GM23248 (cell line): Measurements from ENCODE around the gene DGAT2. TPM values are rescaled to one million over a fixed set of nuclear protein-coding genes. Genes with fewer than 3 reads are reported as not detected.

Experiments used
- DNase-seq: peaks from one replicate; pipeline ENCODE4 v3.0.0-alpha.2; 2015
- H2AFZ ChIP-seq: fragments of 200-600 bp; sonication (generic); 2 replicates; pipeline ENCODE4 v1.6.1; 2016; ENCODE audit warnings: antibody characterized with exemption
- H3F3A ChIP-seq: fragments of 200-600 bp; sonication (generic); 2 replicates; pipeline ENCODE4 v1.6.1; 2016; ENCODE audit warnings: mild to moderate bottlenecking, antibody characterized with exemption, mixed run types; ENCODE audit not compliant: insufficient read depth
- H3K27ac ChIP-seq: fragments of 200-600 bp; sonication (generic); 2 replicates; pipeline ENCODE4 v1.5.1; 2016; ENCODE audit warnings: mild to moderate bottlenecking
- H3K27me3 ChIP-seq: fragments of 200-600 bp; sonication (generic); replicated peaks from 2 replicates; pipeline ENCODE4 v1.6.1; 2016; ENCODE audit warnings: mild to moderate bottlenecking; ENCODE audit not compliant: insufficient read depth
- H3K36me3 ChIP-seq: fragments of 200-600 bp; sonication (generic); 2 replicates; pipeline ENCODE4 v1.6.1; 2016; ENCODE audit warnings: low read depth, mild to moderate bottlenecking
- H3K4me1 ChIP-seq: fragments of 200-600 bp; sonication (generic); 2 replicates; pipeline ENCODE4 v1.6.1; 2016; ENCODE audit warnings: mild to moderate bottlenecking; ENCODE audit not compliant: insufficient read depth
- H3K4me2 ChIP-seq: fragments of 200-600 bp; sonication (generic); one replicate; pipeline ENCODE4 v1.6.1; 2016; ENCODE audit warnings: mild to moderate bottlenecking; ENCODE audit not compliant: unreplicated experiment
- H3K4me3 ChIP-seq: fragments of 200-600 bp; sonication (generic); 2 replicates; pipeline ENCODE4 v1.5.1; 2016; ENCODE audit warnings: mild to moderate bottlenecking
- H3K79me2 ChIP-seq: fragments of 200-600 bp; sonication (generic); 2 replicates; pipeline ENCODE4 v1.6.1; 2016; ENCODE audit warnings: mild to moderate bottlenecking; ENCODE audit not compliant: insufficient read depth
- H3K9ac ChIP-seq: fragments of 200-600 bp; sonication (generic); 2 replicates; pipeline ENCODE4 v1.6.1; 2016; ENCODE audit warnings: mild to moderate bottlenecking
- H3K9me2 ChIP-seq: fragments of 200-600 bp; sonication (generic); 2 replicates; pipeline ENCODE4 v1.6.1; 2016; ENCODE audit warnings: mixed run types, mild to moderate bottlenecking, moderate library complexity; ENCODE audit not compliant: insufficient read depth
- H3K9me3 ChIP-seq: fragments of 200-600 bp; sonication (generic); one replicate; pipeline ENCODE4 v1.6.1; 2017; ENCODE audit warnings: low read depth
- H4K20me1 ChIP-seq: fragments of 200-600 bp; sonication (generic); 2 replicates; pipeline ENCODE4 v1.6.0; 2016; ENCODE audit not compliant: insufficient read depth
- EZH2 ChIP-seq: fragments of 200-600 bp; sonication (generic); IDR thresholded peaks from 2 replicates; pipeline ENCODE4 v1.6.1; 2018; ENCODE audit warnings: antibody characterized with exemption, mild to moderate bottlenecking; ENCODE audit not compliant: insufficient read depth, poor library complexity, severe bottlenecking
- EZH2phosphoT487 ChIP-seq: fragments of 200-600 bp; sonication (generic); IDR thresholded peaks from 2 replicates; pipeline ENCODE4 v1.6.1; 2018; ENCODE audit warnings: antibody characterized with exemption, moderate library complexity, mild to moderate bottlenecking, low read depth; ENCODE audit not compliant: insufficient read depth
- WGBS, 2 experiments: methylation state at CpG; one replicate each; pipeline ENCODE4 v1.1.6; 2015 to 2017; ENCODE audit warnings: low lambda C conversion rate in 2 of 2, low coverage in 1 of 2; ENCODE audit errors: missing lambda C conversion rate in 2 of 2; 5-methylcytosine and 5-hydroxymethylcytosine counted together
- in situ Hi-C: fragments of 300-500 bp; cut with MboI; formaldehyde crosslinking; loops from 2 replicates; pipeline ENCODE4 v1.15.0; 2020
- polyA plus RNA-seq: library from polyadenylated mRNA; unstranded; fragments of >200 nt; fragmentation: Nextera tagmentation; extraction: Ambion mirVana; gene quantifications from 2 replicates; pipeline ENCODE4 v1.2.1, GENCODE V29; 2016
- total RNA-seq: library from RNA; depleted of rRNA; stranded (reverse); fragments of >200 nt; shearing (Covaris generic); gene quantifications from 2 replicates; pipeline ENCODE4 v1.2.3, GENCODE V29; 2014

Gene DGAT2
- total and polyA plus RNA-seq, 2 experiments from 2014 or later: 7.5 to 7.6 TPM

GRCh38 chr11:75722669-75723042 lies 45.9 kb upstream of the DGAT2 start:
- H3F3A ChIP-seq: no peaks in the 10 kb centered on the region
- H3K79me2 ChIP-seq: no peaks in the 10 kb centered on the region
- DNase-seq: no peak
- no peak overlapping the region for H3K4me2 ChIP-seq
- H3K36me3 ChIP-seq: no peaks in the 10 kb centered on the region
- no peaks in the 10 kb centered on the region for H4K20me1 ChIP-seq
- TF ChIP-seq EZH2phosphoT487: no peak
- TF ChIP-seq EZH2: no peak
- H3K9ac ChIP-seq: no peak overlapping the region
- H3K4me3 ChIP-seq: no peak overlapping the region
- WGBS, 2 experiments: 56 to 63% methylated on average over 9 of the region's 9 CpGs
- no peaks in the 10 kb centered on the region for H3K9me2 ChIP-seq
- H2AFZ ChIP-seq: no peak overlapping the region
- no peaks in the 10 kb centered on the region for H3K4me1 ChIP-seq
- H3K27me3 ChIP-seq: no peaks in the 10 kb centered on the region
- no peaks in the 10 kb centered on the region for H3K9me3 ChIP-seq
- H3K27ac ChIP-seq: no peak overlapping the region
- in situ Hi-C loops: no loop called here

DNA sequence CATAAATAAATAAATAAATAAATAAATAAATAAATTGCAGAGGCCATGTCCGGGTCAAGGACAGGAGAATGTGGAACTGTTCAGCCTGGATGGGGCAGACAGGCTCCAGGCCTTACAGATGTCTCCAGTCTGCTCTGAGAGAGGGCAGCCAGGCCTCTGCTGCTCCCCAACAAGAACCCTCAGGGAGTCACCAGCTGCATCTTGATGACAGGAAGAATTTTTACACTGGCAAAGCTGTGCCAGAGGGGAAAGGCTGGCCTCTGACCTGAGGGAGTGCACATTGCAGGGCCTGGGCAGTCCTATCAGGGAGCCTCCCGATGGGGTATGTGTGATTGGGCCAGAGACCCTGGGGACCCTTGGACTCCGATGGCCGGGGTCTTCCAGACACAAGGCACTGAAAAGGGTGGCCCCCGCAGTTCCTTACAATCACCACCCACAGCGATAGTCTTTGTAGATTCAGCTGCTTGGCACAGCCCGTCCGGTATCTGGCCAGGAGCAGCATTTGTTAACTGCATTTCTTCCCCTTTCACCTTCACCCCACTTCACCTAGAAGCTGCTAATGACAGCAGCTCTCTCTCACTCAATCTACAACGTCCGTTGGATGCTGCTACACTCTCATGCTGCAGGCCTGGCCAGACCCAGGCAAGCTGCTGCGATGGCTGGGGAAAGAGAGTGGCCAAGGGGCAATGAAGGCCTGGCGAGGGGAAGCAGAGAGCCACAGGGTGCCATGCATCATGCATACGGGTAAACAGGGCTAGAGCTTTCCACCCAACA lies 42.8 kb upstream of the DGAT2 start:
- Histone ChIP-seq H4K20me1 (no peaks in the 10 kb centered on the region), H2AFZ (no peak overlapping the region), H3K36me3 (no peaks in the 10 kb centered on the region), H3K27me3 (no peaks in the 10 kb centered on the region), H3K27ac (no peak overlapping the region), H3K9ac (no peak overlapping the region), H3F3A (no peaks in the 10 kb centered on the region), H3K4me2 (no peak overlapping the region), H3K4me3 (no peak overlapping the region), H3K9me3 (no peaks in the 10 kb centered on the region), H3K79me2 (no peaks in the 10 kb centered on the region), H3K4me1 (no peaks in the 10 kb centered on the region), H3K9me2 (no peaks in the 10 kb centered on the region)
- no peak for DNase-seq
- 88 to 93% methylated on average over 13 of the region's 13 CpGs for WGBS, 2 experiments
- no peak for TF ChIP-seq EZH2phosphoT487
- no peak for TF ChIP-seq EZH2
- in situ Hi-C loops: no loop called here

DNA sequence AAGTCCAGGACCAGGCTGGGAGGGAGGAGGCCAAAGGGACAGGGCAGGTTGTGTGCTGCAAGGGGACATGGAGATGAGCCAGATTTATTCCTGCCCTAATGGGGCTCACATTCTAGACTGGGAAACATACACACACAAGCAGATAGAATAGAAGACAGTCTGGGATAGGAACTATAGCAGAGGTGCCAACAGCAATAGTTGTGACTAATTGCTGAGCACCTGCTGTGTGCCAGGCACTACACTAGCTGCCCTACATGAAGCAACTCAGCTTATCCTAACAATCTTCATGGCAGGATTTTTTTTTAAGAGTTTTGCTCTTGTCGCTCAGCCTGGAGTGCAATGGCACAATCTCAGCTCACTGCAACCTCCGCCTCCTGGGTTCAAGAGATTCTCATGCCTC lies 39.6 kb upstream of the DGAT2 start:
- no peak overlapping the region for H3K4me3 ChIP-seq
- H2AFZ ChIP-seq: no peak overlapping the region
- in situ Hi-C loops: no loop called here
- no peak overlapping the region for H3K27ac ChIP-seq
- 83 to 86% methylated on average over 2 of the region's 2 CpGs for WGBS, 2 experiments
- no peak overlapping the region for H3K9ac ChIP-seq
- TF ChIP-seq EZH2 (no peak), EZH2phosphoT487 (no peak)
- no peaks in the 10 kb centered on the region for H4K20me1 ChIP-seq
- H3K36me3 ChIP-seq: no peaks in the 10 kb centered on the region
- H3K4me2 ChIP-seq: no peak overlapping the region
- H3F3A ChIP-seq: no peaks in the 10 kb centered on the region
- no peaks in the 10 kb centered on the region for H3K79me2 ChIP-seq
- H3K9me2 ChIP-seq: no peaks in the 10 kb centered on the region
- H3K9me3 ChIP-seq: no peaks in the 10 kb centered on the region
- H3K27me3 ChIP-seq: no peaks in the 10 kb centered on the region
- 0 out of 2 replicates have a peak, but pooled peaks cover 6% of the 10 kb centered on the region for H3K4me1 ChIP-seq
- no peak for DNase-seq

DNA sequence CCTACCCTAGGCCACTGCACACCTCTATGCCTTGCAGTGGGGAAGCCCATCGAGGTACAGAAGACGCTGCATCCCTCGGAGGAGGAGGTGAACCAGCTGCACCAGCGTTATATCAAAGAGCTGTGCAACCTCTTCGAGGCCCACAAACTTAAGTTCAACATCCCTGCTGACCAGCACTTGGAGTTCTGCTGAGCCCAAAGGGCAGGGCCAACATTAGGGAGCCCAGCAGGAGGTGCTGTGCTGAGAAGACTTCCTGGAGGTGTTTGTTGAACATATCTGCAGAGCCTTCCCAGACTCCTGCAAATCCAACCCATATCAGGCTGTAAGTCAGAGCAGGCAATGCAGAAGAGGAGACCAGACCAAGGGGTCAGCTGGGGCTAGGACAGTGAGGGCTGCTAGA lies 37.5 kb upstream of the DGAT2 start:
- WGBS, 2 experiments: 84 to 89% methylated on average over 5 of the region's 5 CpGs
- H3K4me2 ChIP-seq: no peak overlapping the region
- in situ Hi-C loops: no loop called here

More for the DNA sequence above, 37.5 kb upstream of the DGAT2 start:
- H3F3A ChIP-seq: no peaks in the 10 kb centered on the region
- H3K27ac ChIP-seq: no peak overlapping the region
- no peaks in the 10 kb centered on the region for H3K36me3 ChIP-seq
- no peaks in the 10 kb centered on the region for H3K9me2 ChIP-seq
- H3K4me1 ChIP-seq: 0 out of 2 replicates have a peak, but pooled peaks cover 6% of the 10 kb centered on the region
- TF ChIP-seq EZH2phosphoT487 (no peak), EZH2 (no peak)
- no peaks in the 10 kb centered on the region for H3K79me2 ChIP-seq
- DNase-seq: no peak
- no peak overlapping the region for H3K9ac ChIP-seq
- H2AFZ ChIP-seq: no peak overlapping the region
- H4K20me1 ChIP-seq: no peaks in the 10 kb centered on the region
- no peaks in the 10 kb centered on the region for H3K9me3 ChIP-seq
- H3K27me3 ChIP-seq: no peaks in the 10 kb centered on the region
- H3K4me3 ChIP-seq: no peak overlapping the region
